Smooth muscle cell (in vitro differentiated cells): ENCODE data around the gene CASP1. TPM values are rescaled to one million over a fixed set of nuclear protein-coding genes. Genes with fewer than 3 reads are reported as not detected.
"Not testable (repeated sequence)": the region's sequence is repeated elsewhere in the genome, so short reads cannot be mapped to it uniquely, and the experiment has no call there.

ENCODE experiments used
- DNase-seq: peaks from one replicate; lab custom pipeline; 2025; ENCODE audit not compliant: unreplicated experiment; lab: John Stamatoyannopoulos, UW
- H2AFZ ChIP-seq: fragments of 200-600 bp; sonication (generic); 2 replicates; pipeline ENCODE4 v1.6.0; 2016; ENCODE audit warnings: antibody characterized with exemption, low read depth, mild to moderate bottlenecking
- H3F3A ChIP-seq: fragments of 200-600 bp; sonication (generic); 2 replicates; pipeline ENCODE4 v1.6.0; 2017; ENCODE audit warnings: antibody characterized with exemption, low read depth
- H3K27ac ChIP-seq: fragments of 200-600 bp; sonication (generic); 2 replicates; pipeline ENCODE4 v1.5.1; 2016; ENCODE audit warnings: low read depth, mild to moderate bottlenecking
- H3K27me3 ChIP-seq: fragments of 200-600 bp; sonication (generic); 2 replicates; pipeline ENCODE4 v1.6.1; 2016; ENCODE audit warnings: low read depth, mild to moderate bottlenecking
- H3K36me3 ChIP-seq: fragments of 200-600 bp; sonication (generic); 2 replicates; pipeline ENCODE4 v1.5.1; 2016; ENCODE audit warnings: low read depth
- H3K4me1 ChIP-seq: fragments of 200-600 bp; sonication (generic); 2 replicates; pipeline ENCODE4 v1.5.1; 2016; ENCODE audit warnings: low read depth
- H3K4me2 ChIP-seq: fragments of 200-600 bp; sonication (generic); 2 replicates; pipeline ENCODE4 v1.6.0; 2016; ENCODE audit warnings: mild to moderate bottlenecking
- H3K4me3 ChIP-seq: fragments of 200-600 bp; sonication (generic); 2 replicates; pipeline ENCODE4 v1.5.1; 2016; ENCODE audit warnings: mild to moderate bottlenecking
- H3K79me2 ChIP-seq: fragments of 200-600 bp; sonication (generic); 2 replicates; pipeline ENCODE4 v1.6.0; 2016; ENCODE audit warnings: low read depth, mild to moderate bottlenecking
- H3K9ac ChIP-seq: fragments of 200-600 bp; sonication (generic); 2 replicates; pipeline ENCODE4 v1.6.0; 2016; ENCODE audit warnings: low read depth
- H3K9me3 ChIP-seq: fragments of 200-600 bp; sonication (generic); replicated peaks from 2 replicates; pipeline ENCODE4 v1.5.1; 2016; ENCODE audit warnings: low read depth
- H4K20me1 ChIP-seq: fragments of 200-600 bp; sonication (generic); 2 replicates; pipeline ENCODE4 v1.6.0; 2016; ENCODE audit warnings: low read depth
- CTCF ChIP-seq: fragments of 200-600 bp; sonication (generic); IDR thresholded peaks from 2 replicates; pipeline ENCODE4 v1.5.1; 2017; ENCODE audit warnings: borderline replicate concordance, mild to moderate bottlenecking, antibody characterized with exemption; ENCODE audit not compliant: insufficient read depth, poor library complexity, severe bottlenecking
- WGBS: methylation state at CpG from one replicate; pipeline ENCODE4 v1.1.7; 2016; ENCODE audit warnings: low lambda C conversion rate; 5-methylcytosine and 5-hydroxymethylcytosine counted together
- polyA plus RNA-seq: library from polyadenylated mRNA; unstranded; fragments of >200 nt; fragmentation: Nextera tagmentation; extraction: Ambion mirVana; gene quantifications from 2 replicates; pipeline ENCODE4 v1.2.1, GENCODE V29; 2016
- total RNA-seq: library from RNA; depleted of rRNA; stranded (reverse); fragments of >200 nt; gene quantifications from 2 replicates; pipeline ENCODE4 v1.2.3, GENCODE V29; 2014

Gene CASP1
- total and polyA plus RNA-seq, 2 experiments from 2014 or later: 0.90 TPM; not detected in 1

GRCh38 chr11:105049481-105049880 is 14.5 kb upstream of the CASP1 start:
- Histone ChIP-seq H3K4me2 (no peak overlapping the region), H3F3A (no peaks in the 10 kb centered on the region), H3K9ac (no peak overlapping the region), H3K4me3 (no peak overlapping the region), H3K36me3 (no peaks in the 10 kb centered on the region), H3K9me3 (no peaks in the 10 kb centered on the region), H2AFZ (no peak overlapping the region), H4K20me1 (no peaks in the 10 kb centered on the region), H3K27ac (no peak overlapping the region), H3K27me3 (no peaks in the 10 kb centered on the region), H3K79me2 (no peaks in the 10 kb centered on the region), H3K4me1 (peaks cover 6% of the 10 kb centered on the region)
- no peak for TF ChIP-seq CTCF
- 89% methylated on average over 1 of the region's 1 CpG for WGBS
- DNase-seq: no peak

- no peaks in the 10 kb centered on the region for H3K9me3 ChIP-seq
- 7% methylated on average over 8 of the region's 8 CpGs for WGBS
- H3K4me3 ChIP-seq: peak overlapping the region; percentile 23
- peaks cover 6% of the 10 kb centered on the region for H3K4me1 ChIP-seq
- H3K9ac ChIP-seq: no peak overlapping the region
- H3K27ac ChIP-seq: peak overlapping the region; percentile 84
- TF ChIP-seq CTCF: no peak
- H4K20me1 ChIP-seq: no peaks in the 10 kb centered on the region
- H3K79me2 ChIP-seq: no peaks in the 10 kb centered on the region
- DNase-seq: no peak
- no peaks in the 10 kb centered on the region for H3F3A ChIP-seq
- peak overlapping the region; percentile 65 for H3K4me2 ChIP-seq
- H2AFZ ChIP-seq: no peak overlapping the region
- no peaks in the 10 kb centered on the region for H3K27me3 ChIP-seq
- H3K36me3 ChIP-seq: no peaks in the 10 kb centered on the region
Observed at GRCh38 chr11:105046898-105047579, 12.1 kb upstream of the CASP1 start.

GRCh38 chr11:105045676-105046296 is 10.8 kb upstream of the CASP1 start:
- H3K36me3 ChIP-seq: no peaks in the 10 kb centered on the region
- no peaks in the 10 kb centered on the region for H3F3A ChIP-seq
- no peaks in the 10 kb centered on the region for H3K27me3 ChIP-seq
- H3K4me1 ChIP-seq: peaks cover 6% of the 10 kb centered on the region
- peak overlapping the region; percentile 27 for H3K4me3 ChIP-seq
- whole genome bisulfite sequencing: 67% methylated on average over 5 of the region's 5 CpGs
- H3K9me3 ChIP-seq: no peaks in the 10 kb centered on the region
- no peak for DNase-seq
- no peak overlapping the region for H3K9ac ChIP-seq
- peak overlapping the region; percentile 12 for H2AFZ ChIP-seq
- no peaks in the 10 kb centered on the region for H4K20me1 ChIP-seq
- TF ChIP-seq CTCF: no peak
- no peaks in the 10 kb centered on the region for H3K79me2 ChIP-seq
- H3K4me2 ChIP-seq: peak overlapping the region; percentile 65
- H3K27ac ChIP-seq: peak overlapping the region; percentile 84

GRCh38 chr11:105044557-105045524 is 9.9 kb upstream of the CASP1 start, which contains the start of gene CARD16:
Gene CARD16, minus strand, starts transcription at chr11:105045335. Its CDS starts 38 bp downstream, at chr11:105045297.
- H3K36me3 ChIP-seq, DNase-seq, H3K9ac ChIP-seq, H3F3A ChIP-seq, H3K9me3 ChIP-seq, H3K4me1 ChIP-seq, H3K27me3 ChIP-seq, H3K79me2 ChIP-seq, H4K20me1 ChIP-seq: not testable (repeated sequence)
- Histone ChIP-seq H3K27ac (peak within 1 kb of the TSS; percentile 84), H3K4me2 (peak within 1 kb of the TSS; percentile 65), H3K4me3 (peak within 1 kb of the TSS; percentile 27), H2AFZ (peak within 1 kb of the TSS; percentile 12)
- 57% methylated on average over 5 of the region's 5 CpGs for WGBS
